ENCODE data around the gene MAGEA4.

The MAGEA4 gene

GRCh38 chrX:151878574-151878973 is 34.1 kb upstream of the MAGEA4 start:
- TF ChIP-seq REST (IDR thresholded peaks at IDR 0.05; ENCODE audit: insufficient read depth in 1 of 2, low read depth in 2 of 2, low read length in 2 of 2) (no peak), FOXP2 (optimal IDR thresholded peaks at IDR 0.05; ENCODE audit: borderline replicate concordance, extremely low read depth, extremely low read length, insufficient read depth) (no peak), TAF1 (IDR thresholded peaks at IDR 0.05; ENCODE audit: borderline replicate concordance, insufficient read depth, low read length) (no peak), POLR2AphosphoS5 (IDR thresholded peaks at IDR 0.05; ENCODE audit: low read depth, low read length) (no peak), SIN3A (IDR thresholded peaks at IDR 0.05; ENCODE audit: borderline replicate concordance, insufficient read depth, low read length) (no peak)

- TF ChIP-seq SIN3A (IDR thresholded peaks at IDR 0.05; ENCODE audit: borderline replicate concordance, insufficient read depth, low read length) (no peak), TAF1 (IDR thresholded peaks at IDR 0.05; ENCODE audit: borderline replicate concordance, insufficient read depth, low read length) (no peak), FOXP2 (optimal IDR thresholded peaks at IDR 0.05; ENCODE audit: borderline replicate concordance, extremely low read depth, extremely low read length, insufficient read depth) (no peak)
Observed at GRCh38 chrX:151879856-151880255, 32.8 kb upstream of the MAGEA4 start.

- TF ChIP-seq FOXP2 (optimal IDR thresholded peaks at IDR 0.05; ENCODE audit: borderline replicate concordance, extremely low read depth, extremely low read length, insufficient read depth) (no peak), TAF1 (IDR thresholded peaks at IDR 0.05; ENCODE audit: borderline replicate concordance, insufficient read depth, low read length) (no peak), POLR2AphosphoS5 (IDR thresholded peaks at IDR 0.05; ENCODE audit: low read depth, low read length) (no peak), REST (IDR thresholded peaks at IDR 0.05; ENCODE audit: insufficient read depth in 1 of 2, low read depth in 2 of 2, low read length in 2 of 2) (no peak), SIN3A (IDR thresholded peaks at IDR 0.05; ENCODE audit: borderline replicate concordance, insufficient read depth, low read length) (no peak)
Observed at GRCh38 chrX:151880895-151881294, 31.8 kb upstream of the MAGEA4 start.

GRCh38 chrX:151889421-151889820 is 23.3 kb upstream of the MAGEA4 start:
- TF ChIP-seq SIN3A (IDR thresholded peaks at IDR 0.05; ENCODE audit: borderline replicate concordance, insufficient read depth, low read length) (no peak), TAF1 (IDR thresholded peaks at IDR 0.05; ENCODE audit: borderline replicate concordance, insufficient read depth, low read length) (no peak), POLR2AphosphoS5 (IDR thresholded peaks at IDR 0.05; ENCODE audit: low read depth, low read length) (no peak), FOXP2 (optimal IDR thresholded peaks at IDR 0.05; ENCODE audit: borderline replicate concordance, extremely low read depth, extremely low read length, insufficient read depth) (no peak), REST (IDR thresholded peaks at IDR 0.05; ENCODE audit: insufficient read depth in 1 of 2, low read depth in 2 of 2, low read length in 2 of 2) (no peak)

- TF ChIP-seq REST (IDR thresholded peaks at IDR 0.05; ENCODE audit: insufficient read depth in 1 of 2, low read depth in 2 of 2, low read length in 2 of 2) (no peak), TAF1 (IDR thresholded peaks at IDR 0.05; ENCODE audit: borderline replicate concordance, insufficient read depth, low read length) (no peak), POLR2AphosphoS5 (IDR thresholded peaks at IDR 0.05; ENCODE audit: low read depth, low read length) (no peak), SIN3A (IDR thresholded peaks at IDR 0.05; ENCODE audit: borderline replicate concordance, insufficient read depth, low read length) (no peak), FOXP2 (optimal IDR thresholded peaks at IDR 0.05; ENCODE audit: borderline replicate concordance, extremely low read depth, extremely low read length, insufficient read depth) (no peak)
Observed at GRCh38 chrX:151896734-151897474, 15.8 kb upstream of the MAGEA4 start.

All from PFSK-1 (cell line).